ENCODE data around the gene KCNE3. TPM values are rescaled to one million over a fixed set of nuclear protein-coding genes. Genes with fewer than 3 reads are reported as not detected.

Gene KCNE3
- total and polyA plus RNA-seq, 8 donors: 3.6 to 35.1 (median 10.6) TPM

DNA sequence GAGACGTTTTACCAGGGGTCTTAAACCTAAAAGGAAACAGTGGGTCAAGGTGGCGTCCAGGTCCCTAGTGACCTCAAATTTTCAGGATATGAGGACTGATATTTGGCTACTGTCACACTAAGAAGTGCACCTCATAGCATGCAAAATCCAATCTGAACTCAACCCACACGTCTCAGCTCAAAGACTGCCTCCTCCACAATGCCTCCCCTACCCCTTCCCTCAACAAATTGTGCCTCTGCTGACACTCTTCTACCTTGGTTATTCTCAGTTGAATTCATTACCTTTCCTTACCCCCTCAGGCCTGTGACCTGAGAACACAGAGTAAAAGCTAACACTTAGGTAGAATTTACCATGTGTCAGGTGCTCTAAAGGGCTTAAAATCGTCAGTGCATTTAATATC is 38.6 kb upstream of the KCNE3 start:
- Histone ChIP-seq H3K4me3 (no peak overlapping the region), H3K27ac (no peak overlapping the region), H3K4me1 (no peaks in the 10 kb centered on the region), H3K36me3 (no peaks in the 10 kb centered on the region), H3K27me3 (no peaks in the 10 kb centered on the region), H3K9me3 (peaks cover 0 to 9% (median 4%) of the 10 kb centered on the region in 4 donors)
- intact Hi-C loops (cut with DNase I; ENCODE audit: low total_unique reads): no loop called here
- WGBS, 5 donors: 87 to 93% (median 90%) methylated on average over 4 of the region's 4 CpGs
- DNase-seq: no peak
- TF ChIP-seq CTCF (IDR thresholded peaks at IDR 0.05): no peak
- no peak for TF ChIP-seq EP300 (IDR thresholded peaks at IDR 0.05)
- TF ChIP-seq POLR2A (IDR thresholded peaks at IDR 0.05): no peak
- no peak for TF ChIP-seq POLR2AphosphoS5 (IDR thresholded peaks at IDR 0.05)

- no peaks in the 10 kb centered on the region for H3K36me3 ChIP-seq
- H3K9me3 ChIP-seq: peaks cover 0 to 9% (median 4%) of the 10 kb centered on the region in 4 donors
- no peak overlapping the region for H3K4me3 ChIP-seq
- no peak for DNase-seq
- TF ChIP-seq POLR2A (IDR thresholded peaks at IDR 0.05) (no peak), POLR2AphosphoS5 (IDR thresholded peaks at IDR 0.05) (no peak), EP300 (IDR thresholded peaks at IDR 0.05) (no peak), CTCF (IDR thresholded peaks at IDR 0.05) (no peak)
- intact Hi-C loops (cut with DNase I; ENCODE audit: low total_unique reads): no loop called here
- WGBS, 5 donors: 94 to 97% (median 94%) methylated on average over 1 of the region's 1 CpG
- H3K27ac ChIP-seq: peak overlapping the region in 1 of 5 donors; percentile 13
- H3K4me1 ChIP-seq: no peaks in the 10 kb centered on the region
- H3K27me3 ChIP-seq: no peaks in the 10 kb centered on the region
These were observed 36.8 kb upstream of the KCNE3 start for GRCh38 chr11:74504100-74504691.

DNA sequence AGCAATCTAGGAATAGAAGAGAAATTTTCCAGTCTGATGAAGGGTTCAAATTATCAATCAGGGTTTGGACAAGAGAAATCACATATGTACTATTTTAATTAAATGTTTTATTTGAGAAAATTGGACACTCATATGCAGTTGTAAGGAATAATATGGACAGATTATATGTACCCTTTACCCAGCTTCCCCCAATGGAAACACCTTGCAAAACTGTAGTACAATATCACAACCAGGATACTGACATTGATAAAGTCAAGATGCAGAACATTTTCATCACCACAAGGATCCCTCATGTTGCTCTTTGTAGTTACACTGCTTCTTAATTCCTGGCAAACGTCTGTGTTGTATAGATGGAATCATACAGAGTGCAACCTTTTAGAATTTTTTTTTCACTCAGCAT is 27.6 kb upstream of the KCNE3 start:
- H3K36me3 ChIP-seq: peaks cover 0 to 14% (median 4%) of the 10 kb centered on the region in 4 donors
- no peaks in the 10 kb centered on the region for H3K27me3 ChIP-seq
- no peak overlapping the region for H3K4me3 ChIP-seq
- TF ChIP-seq POLR2AphosphoS5 (IDR thresholded peaks at IDR 0.05) (no peak), EP300 (IDR thresholded peaks at IDR 0.05) (no peak), POLR2A (IDR thresholded peaks at IDR 0.05) (no peak), CTCF (IDR thresholded peaks at IDR 0.05) (no peak)
- no peak for DNase-seq
- no peaks in the 10 kb centered on the region for H3K9me3 ChIP-seq
- H3K27ac ChIP-seq: no peak overlapping the region
- WGBS, 5 donors: 83 to 95% (median 90%) methylated on average over 1 of the region's 1 CpG
- peaks cover 5 to 22% (median 16%) of the 10 kb centered on the region in 4 donors for H3K4me1 ChIP-seq
- intact Hi-C loops (cut with DNase I; ENCODE audit: low total_unique reads): no loop called here

DNA sequence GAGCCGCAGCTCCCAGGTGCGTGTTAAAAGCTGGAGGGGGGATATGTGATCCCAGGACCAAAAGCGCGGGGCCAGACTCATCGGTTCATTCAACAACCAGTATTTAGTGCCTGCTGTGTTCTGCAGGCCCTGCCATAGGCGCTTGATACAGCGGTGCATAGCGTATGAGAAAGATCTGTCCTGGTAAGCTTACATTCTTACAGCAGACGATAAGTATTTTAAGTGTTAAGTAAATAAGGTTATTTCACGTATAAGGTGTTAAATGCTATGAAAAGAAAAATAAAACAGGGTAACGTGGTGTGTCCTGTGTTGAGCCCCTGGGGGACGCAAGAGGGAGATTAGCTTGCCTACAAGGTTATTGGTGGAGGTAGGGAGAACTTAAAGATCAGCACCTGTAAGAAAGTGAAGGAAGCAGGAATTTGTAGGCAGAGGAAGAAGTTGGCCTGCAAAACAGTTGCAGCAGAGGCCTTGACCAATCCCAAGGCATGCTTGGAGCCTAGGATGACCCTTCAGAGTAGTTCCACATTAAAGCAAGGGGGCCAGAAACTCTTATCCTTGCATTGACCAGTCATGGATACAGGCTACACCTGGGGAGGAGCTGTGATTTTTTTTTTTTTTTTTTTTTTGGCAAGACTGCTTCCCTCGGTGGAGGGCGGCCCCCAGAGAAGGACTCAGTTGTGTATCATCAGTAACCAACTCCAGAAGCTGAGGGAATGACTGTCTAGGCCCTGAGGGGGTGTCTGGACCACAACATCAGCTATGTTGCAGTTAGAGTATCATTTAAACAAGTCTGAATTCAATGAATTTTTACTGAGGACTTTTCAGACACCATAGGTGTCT is 26.7 kb upstream of the KCNE3 start:
- DNase-seq: no peak
- Histone ChIP-seq H3K4me1 (peaks cover 5 to 22% (median 16%) of the 10 kb centered on the region in 4 donors), H3K27ac (peak overlapping the region; percentile 95 to 100 (median 100)), H3K9me3 (no peaks in the 10 kb centered on the region), H3K36me3 (peaks cover 0 to 14% (median 4%) of the 10 kb centered on the region in 4 donors), H3K4me3 (peak overlapping the region; percentile 70 to 93 (median 82)), H3K27me3 (no peaks in the 10 kb centered on the region)
- TF ChIP-seq EP300 (IDR thresholded peaks at IDR 0.05) (no peak), POLR2AphosphoS5 (IDR thresholded peaks at IDR 0.05) (no peak), POLR2A (IDR thresholded peaks at IDR 0.05) (no peak), CTCF (IDR thresholded peaks at IDR 0.05) (no peak)
- intact Hi-C loops (cut with DNase I; ENCODE audit: low total_unique reads): no loop called here
- 5 to 8% (median 7%) methylated on average over 14 of the region's 14 CpGs for WGBS, 5 donors
